GM18511 (cell line): ENCODE data around the gene AP1S2.
"Not testable (repeated sequence)": the region's sequence is repeated elsewhere in the genome, so short reads cannot be mapped to it uniquely, and the experiment has no call there.

Experiments
- ATAC-seq: cut with Tn5 transposase; IDR thresholded peaks from one replicate; pipeline ENCODE4 v1.9.1; 2021; ENCODE audit warnings: mild to moderate bottlenecking, moderate library complexity; ENCODE audit not compliant: unreplicated experiment

AP1S2 gene

GRCh38 chrX:15855568-15856221 lies 1.1 kb upstream of the AP1S2 start:
- ATAC-seq, result no peak

- ATAC-seq, result peak; percentile 38
Observed at GRCh38 chrX:15854080-15854655, 445 bp downstream of the AP1S2 start.

GRCh38 chrX:15853586-15854079 lies 980 bp downstream of the AP1S2 start:
- ATAC-seq, result no peak

DNA sequence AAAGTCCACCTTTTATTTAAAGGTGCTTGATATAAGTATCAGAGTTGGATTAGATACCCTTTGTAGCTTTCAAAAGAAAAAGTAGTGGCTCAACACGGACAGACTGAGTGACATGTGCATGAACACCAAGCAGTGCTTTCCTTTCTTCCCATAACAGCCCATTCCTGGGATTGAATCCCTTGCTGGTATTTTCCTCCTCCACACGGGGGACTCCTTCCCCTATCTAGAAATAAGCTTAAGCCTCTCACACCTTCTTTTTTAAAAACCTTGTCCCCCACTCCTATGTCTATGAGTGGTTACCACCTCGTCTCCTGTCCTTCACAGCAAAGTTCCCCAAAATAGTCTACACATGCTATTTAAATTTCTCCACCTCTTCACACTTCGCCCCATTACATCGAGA lies 5.1 kb downstream of the AP1S2 start:
- no peak for ATAC-seq

- ATAC-seq, result no peak
Observed at GRCh38 chrX:15848576-15848975, 6.0 kb downstream of the AP1S2 start.

DNA sequence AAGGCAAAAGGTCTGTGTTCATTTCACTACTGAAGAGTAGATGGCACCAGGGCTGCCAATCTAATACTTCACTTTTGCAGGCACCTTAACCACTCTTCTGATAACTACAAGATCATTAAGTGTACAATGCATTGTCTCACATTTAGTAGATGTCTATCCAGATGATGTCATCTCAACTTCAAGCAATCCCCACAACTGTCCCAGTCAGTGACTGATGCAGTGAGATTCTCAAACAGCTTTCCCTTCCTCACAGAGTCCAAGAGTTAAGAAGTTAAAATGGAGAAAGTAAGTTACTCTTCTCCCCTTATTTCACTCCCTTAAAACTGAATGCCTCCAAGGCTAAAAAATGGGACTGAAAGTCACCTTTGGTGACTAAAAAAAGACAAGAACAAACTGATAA lies 10.7 kb downstream of the AP1S2 start:
- no peak for ATAC-seq

- ATAC-seq, result no peak
Observed at GRCh38 chrX:15841853-15842516, 12.6 kb downstream of the AP1S2 start.

- ATAC-seq, result peak; percentile 58
Observed at GRCh38 chrX:15838017-15838416, 16.6 kb downstream of the AP1S2 start.

DNA sequence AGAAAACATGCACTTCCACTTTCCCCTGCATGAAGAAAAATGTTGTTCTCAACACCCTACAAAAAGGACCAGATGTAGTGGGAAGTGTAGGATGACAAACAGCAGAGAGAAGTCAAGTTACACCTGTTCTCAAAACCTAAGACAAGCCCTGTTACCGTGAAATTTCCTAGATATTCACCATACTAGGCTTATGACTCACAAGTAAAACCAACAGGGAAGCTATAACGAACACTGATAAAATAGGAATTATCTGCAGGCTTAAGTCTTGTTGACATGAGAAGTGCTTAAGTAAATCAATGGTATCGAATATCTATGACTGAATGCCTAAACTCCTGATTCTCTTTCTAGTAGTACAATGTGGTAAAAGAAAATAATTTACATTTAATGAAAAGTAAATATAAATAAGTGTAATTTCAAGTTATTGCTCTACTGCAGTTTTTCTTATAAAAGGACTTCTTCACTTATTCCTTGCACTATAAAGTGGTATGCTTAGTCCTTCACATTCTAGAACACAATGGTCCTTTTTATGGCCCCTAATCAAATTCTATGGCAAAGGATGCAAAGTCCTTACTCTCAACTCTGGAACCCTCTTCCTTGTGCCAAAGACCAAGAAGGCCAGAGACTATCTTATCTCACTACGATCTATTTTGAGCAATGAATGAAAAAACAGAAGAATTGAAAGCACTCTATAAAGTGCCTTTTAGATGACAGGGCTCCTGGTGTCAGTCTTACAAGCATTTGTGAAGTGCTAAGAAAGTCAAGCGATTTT lies 19.6 kb downstream of the AP1S2 start:
- no peak for ATAC-seq

GRCh38 chrX:15834053-15834452 lies 20.6 kb downstream of the AP1S2 start:
- no peak for ATAC-seq

DNA sequence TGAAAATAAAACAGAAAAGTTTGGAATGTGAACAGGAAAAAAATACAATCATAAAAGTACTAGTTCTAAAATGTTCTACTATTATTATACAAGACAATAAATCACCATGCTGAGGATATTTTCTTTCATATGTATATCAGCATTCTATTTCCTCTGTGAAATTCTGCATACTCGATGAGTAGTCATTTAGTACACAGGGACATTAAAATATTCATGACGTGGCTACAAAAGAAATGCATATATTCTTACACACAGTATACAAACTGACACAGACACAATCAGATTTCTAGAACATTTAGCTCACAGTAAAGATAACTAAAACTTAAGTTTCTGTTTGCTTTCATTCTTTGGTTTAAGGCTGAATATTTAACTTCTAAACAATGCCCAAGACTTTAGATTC lies 23.3 kb downstream of the AP1S2 start:
- ATAC-seq, result not testable (repeated sequence)

GRCh38 chrX:15829217-15829616 lies 25.4 kb downstream of the AP1S2 start:
- ATAC-seq, result no peak

DNA sequence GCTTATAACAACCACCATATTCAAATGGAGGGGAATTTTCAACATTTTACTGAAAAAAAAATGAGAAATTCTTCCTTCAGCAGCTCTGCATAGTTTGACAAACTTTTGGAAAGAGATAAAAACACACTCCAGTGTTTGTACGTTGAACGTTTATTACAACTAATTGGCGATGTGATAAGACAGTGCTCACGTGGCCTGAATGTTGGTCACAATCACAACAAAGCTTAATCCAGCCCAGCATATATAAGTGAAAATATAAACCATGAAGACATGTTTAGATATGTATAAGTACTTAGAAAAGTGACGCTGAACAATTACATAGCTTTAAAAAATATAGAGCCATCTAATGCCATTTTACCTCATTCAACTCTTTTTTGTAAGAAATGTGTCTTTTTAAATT lies 28.7 kb downstream of the AP1S2 start:
- ATAC-seq, result no peak

- no peak for ATAC-seq
Observed at GRCh38 chrX:15822922-15823321, 31.7 kb downstream of the AP1S2 start.

GRCh38 chrX:15820106-15821073 lies 34.2 kb downstream of the AP1S2 start:
- no peak for ATAC-seq

- ATAC-seq, result no peak
Observed at GRCh38 chrX:15816886-15817285, 37.7 kb downstream of the AP1S2 start.

- peak; percentile 6 for ATAC-seq
Observed at GRCh38 chrX:15816438-15816809, 38.2 kb downstream of the AP1S2 start.

DNA sequence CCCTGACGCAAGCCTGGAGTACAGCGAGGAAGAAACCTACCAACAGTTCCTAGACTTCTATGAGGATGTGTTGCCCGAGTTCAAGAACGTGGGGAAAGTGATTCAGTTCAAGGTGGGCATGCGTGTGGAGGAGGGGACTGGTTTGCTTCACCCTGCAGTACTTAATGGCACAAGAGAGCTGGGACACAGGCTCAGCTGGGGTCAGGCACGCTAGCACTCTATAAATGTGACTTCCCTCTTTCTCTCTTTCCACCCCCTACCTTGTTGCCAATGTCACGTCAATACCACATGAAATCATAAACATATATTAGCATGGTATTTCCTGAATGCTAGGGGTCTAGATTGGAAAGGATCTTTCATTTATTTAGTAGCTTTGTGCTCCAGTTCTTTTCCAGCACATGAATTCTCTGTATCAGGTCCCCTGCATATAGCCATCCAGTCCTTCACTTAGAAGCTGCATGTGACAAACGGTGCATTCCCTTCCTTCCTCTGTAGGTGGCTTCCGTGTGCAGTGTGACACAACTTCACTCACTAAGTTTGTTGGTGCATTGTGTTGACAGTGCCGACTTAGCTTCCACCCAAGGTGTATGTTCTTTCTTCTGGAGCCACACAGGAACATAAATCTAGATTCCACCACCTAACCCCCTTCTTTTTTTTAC lies 38.7 kb downstream of the AP1S2 start:
- ATAC-seq, result peak; percentile 73

- ATAC-seq, result no peak
Observed at GRCh38 chrX:15814771-15815365, 39.7 kb downstream of the AP1S2 start.
